Fibroblast of lung (primary cell): ENCODE data around the gene C1R.

ENCODE experiments used
- CTCF ChIP-seq, 2 donors: IDR thresholded peaks in 1 of 2; conservative IDR thresholded peaks in 1 of 2; 1 replicate in 1 of 2; 2 replicates in 1 of 2; pipeline ENCODE4 v1.5.1; 2011 to 2012; ENCODE audit warnings: low read length in 2 of 2, control low read depth in 1 of 2, inconsistent platforms in 1 of 2, low read depth in 1 of 2, mild to moderate bottlenecking in 1 of 2
- EZH2 ChIP-seq: IDR thresholded peaks from 2 replicates; pipeline ENCODE4 v1.5.1; 2012; ENCODE audit warnings: low read length, control low read depth, mild to moderate bottlenecking; ENCODE audit errors: missing control alignments

DNA sequence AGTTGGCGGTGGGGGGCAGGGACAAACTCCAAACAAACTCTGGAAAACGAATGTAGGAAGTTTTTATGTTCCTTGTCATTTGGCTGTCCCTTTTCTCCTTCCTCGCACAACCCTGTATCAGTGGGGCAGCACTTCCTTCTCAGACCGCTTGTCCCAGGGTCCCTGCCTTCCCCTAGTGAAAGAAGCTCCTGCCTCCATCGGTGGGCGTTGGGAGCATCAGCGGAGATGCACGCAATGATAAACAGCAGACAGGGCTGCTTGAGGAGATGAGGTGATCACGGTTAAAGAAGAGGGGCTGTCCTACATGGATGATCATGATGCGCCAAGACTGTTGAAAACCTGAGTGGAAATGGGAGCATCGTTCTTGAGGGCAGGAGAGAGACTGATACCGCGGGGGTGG is 31.1 kb downstream of the C1R start:
- no peak for TF ChIP-seq CTCF (conservative IDR thresholded peaks at IDR 0.05 in 1 of 2, IDR thresholded peaks at IDR 0.05 in 1 of 2; ENCODE audit: low read depth in 1 of 2, low read length in 2 of 2)
- TF ChIP-seq EZH2 = no peak
